Panc1 (cell line): ENCODE data around the gene TMEM100.

ENCODE experiments used
- POLR2AphosphoS5 ChIP-seq: IDR thresholded peaks from 2 replicates; pipeline ENCODE4 v1.6.1; 2012; ENCODE audit warnings: mild to moderate bottlenecking, low read depth, low read length, moderate library complexity
- SIN3A ChIP-seq: IDR thresholded peaks from 2 replicates; pipeline ENCODE4 v1.6.1; 2012; ENCODE audit warnings: low read depth, mild to moderate bottlenecking, low read length, moderate library complexity, borderline replicate concordance; ENCODE audit not compliant: insufficient read depth
- TCF7L2 ChIP-seq: IDR thresholded peaks from 2 replicates; pipeline ENCODE4 v1.6.1; 2011; ENCODE audit warnings: mild to moderate bottlenecking, low read depth, low read length, inconsistent platforms
- TF ChIP-seq, protein P1 (sequence below): fragments of 450-650 bp; IDR thresholded peaks from 2 replicates; pipeline ENCODE4 v1.5.1; 2017; ENCODE audit warnings: mild to moderate bottlenecking
- TF ChIP-seq, protein P2 (sequence below), 2 experiments: IDR thresholded peaks; 2 replicates each; pipeline ENCODE4 v1.6.1; 2011 to 2012; ENCODE audit warnings: low read depth in 2 of 2, control low read depth in 1 of 2, low read length in 1 of 2, mild to moderate bottlenecking in 1 of 2, moderate library complexity in 1 of 2; ENCODE audit not compliant: insufficient read depth in 1 of 2

DNA sequence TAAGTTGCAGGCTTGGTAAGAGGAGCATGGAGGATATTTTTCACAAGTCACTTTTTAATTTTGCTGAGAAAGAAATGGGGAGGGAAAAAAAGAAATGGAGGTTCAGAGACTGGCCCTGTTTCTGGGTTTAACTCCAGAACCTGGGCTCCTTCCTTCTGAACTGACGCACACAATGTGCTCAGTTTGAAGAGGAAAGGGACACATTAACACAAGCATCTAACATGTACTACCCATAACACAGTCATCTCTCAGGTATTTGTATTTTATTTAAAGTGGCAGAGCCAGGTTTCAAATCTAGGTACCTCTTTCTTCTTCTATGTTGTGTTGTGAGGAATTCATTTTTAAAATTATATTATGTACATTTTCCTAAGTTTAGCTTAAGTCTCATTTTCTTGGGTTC, 5.3 kb upstream of the TMEM100 start:
- TF ChIP-seq, protein P1, sequence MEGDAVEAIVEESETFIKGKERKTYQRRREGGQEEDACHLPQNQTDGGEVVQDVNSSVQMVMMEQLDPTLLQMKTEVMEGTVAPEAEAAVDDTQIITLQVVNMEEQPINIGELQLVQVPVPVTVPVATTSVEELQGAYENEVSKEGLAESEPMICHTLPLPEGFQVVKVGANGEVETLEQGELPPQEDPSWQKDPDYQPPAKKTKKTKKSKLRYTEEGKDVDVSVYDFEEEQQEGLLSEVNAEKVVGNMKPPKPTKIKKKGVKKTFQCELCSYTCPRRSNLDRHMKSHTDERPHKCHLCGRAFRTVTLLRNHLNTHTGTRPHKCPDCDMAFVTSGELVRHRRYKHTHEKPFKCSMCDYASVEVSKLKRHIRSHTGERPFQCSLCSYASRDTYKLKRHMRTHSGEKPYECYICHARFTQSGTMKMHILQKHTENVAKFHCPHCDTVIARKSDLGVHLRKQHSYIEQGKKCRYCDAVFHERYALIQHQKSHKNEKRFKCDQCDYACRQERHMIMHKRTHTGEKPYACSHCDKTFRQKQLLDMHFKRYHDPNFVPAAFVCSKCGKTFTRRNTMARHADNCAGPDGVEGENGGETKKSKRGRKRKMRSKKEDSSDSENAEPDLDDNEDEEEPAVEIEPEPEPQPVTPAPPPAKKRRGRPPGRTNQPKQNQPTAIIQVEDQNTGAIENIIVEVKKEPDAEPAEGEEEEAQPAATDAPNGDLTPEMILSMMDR = no peak
- TF ChIP-seq POLR2AphosphoS5 (no peak), SIN3A (no peak), TCF7L2 (no peak)
- TF ChIP-seq, protein P2, sequence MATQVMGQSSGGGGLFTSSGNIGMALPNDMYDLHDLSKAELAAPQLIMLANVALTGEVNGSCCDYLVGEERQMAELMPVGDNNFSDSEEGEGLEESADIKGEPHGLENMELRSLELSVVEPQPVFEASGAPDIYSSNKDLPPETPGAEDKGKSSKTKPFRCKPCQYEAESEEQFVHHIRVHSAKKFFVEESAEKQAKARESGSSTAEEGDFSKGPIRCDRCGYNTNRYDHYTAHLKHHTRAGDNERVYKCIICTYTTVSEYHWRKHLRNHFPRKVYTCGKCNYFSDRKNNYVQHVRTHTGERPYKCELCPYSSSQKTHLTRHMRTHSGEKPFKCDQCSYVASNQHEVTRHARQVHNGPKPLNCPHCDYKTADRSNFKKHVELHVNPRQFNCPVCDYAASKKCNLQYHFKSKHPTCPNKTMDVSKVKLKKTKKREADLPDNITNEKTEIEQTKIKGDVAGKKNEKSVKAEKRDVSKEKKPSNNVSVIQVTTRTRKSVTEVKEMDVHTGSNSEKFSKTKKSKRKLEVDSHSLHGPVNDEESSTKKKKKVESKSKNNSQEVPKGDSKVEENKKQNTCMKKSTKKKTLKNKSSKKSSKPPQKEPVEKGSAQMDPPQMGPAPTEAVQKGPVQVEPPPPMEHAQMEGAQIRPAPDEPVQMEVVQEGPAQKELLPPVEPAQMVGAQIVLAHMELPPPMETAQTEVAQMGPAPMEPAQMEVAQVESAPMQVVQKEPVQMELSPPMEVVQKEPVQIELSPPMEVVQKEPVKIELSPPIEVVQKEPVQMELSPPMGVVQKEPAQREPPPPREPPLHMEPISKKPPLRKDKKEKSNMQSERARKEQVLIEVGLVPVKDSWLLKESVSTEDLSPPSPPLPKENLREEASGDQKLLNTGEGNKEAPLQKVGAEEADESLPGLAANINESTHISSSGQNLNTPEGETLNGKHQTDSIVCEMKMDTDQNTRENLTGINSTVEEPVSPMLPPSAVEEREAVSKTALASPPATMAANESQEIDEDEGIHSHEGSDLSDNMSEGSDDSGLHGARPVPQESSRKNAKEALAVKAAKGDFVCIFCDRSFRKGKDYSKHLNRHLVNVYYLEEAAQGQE (IDR thresholded peaks at IDR 0.05; ENCODE audit: insufficient read depth in 1 of 2, low read depth in 2 of 2, low read length in 1 of 2) = no peak
